GM19452 (cell line): Measurements from ENCODE around the gene ABCD1.
"Not testable (repeated sequence)": the region's sequence is repeated elsewhere in the genome, so short reads cannot be mapped to it uniquely, and the experiment has no call there.

Experiments
- ATAC-seq: cut with Tn5 transposase; IDR thresholded peaks from one replicate; pipeline ENCODE4 v1.9.1; 2021; ENCODE audit not compliant: unreplicated experiment

ABCD1 gene

DNA sequence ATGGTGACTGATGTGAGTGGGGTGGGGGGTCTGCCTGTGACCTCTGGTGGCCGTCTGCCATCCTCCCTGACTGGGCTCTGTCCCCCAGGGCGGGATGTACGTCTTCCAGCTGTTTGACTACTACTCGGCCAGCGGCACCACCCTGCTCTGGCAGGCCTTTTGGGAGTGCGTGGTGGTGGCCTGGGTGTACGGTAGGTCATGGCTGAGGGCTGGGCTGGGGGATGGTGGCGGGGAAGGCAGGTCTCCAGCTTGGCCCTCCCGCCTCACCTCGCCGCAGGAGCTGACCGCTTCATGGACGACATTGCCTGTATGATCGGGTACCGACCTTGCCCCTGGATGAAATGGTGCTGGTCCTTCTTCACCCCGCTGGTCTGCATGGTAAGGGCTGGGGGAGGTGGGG, 30.4 kb upstream of the ABCD1 start:
- ATAC-seq = not testable (repeated sequence)

DNA sequence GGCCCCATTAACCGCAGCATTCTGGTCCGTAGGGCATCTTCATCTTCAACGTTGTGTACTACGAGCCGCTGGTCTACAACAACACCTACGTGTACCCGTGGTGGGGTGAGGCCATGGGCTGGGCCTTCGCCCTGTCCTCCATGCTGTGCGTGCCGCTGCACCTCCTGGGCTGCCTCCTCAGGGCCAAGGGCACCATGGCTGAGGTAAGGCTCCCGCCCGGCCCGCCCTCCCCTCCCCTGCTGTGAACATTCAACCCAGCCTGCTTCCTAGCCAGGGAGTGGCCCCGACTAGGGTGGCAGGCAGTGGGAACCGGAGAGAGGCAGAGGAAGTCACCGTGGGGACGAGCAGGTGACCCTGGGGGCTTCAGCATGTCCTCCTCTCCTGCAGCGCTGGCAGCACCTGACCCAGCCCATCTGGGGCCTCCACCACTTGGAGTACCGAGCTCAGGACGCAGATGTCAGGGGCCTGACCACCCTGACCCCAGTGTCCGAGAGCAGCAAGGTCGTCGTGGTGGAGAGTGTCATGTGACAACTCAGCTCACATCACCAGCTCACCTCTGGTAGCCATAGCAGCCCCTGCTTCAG, 29.9 kb upstream of the ABCD1 start:
- no peak for ATAC-seq

GRCh38 chrX:153696100-153696499, 28.6 kb upstream of the ABCD1 start:
- ATAC-seq = no peak

- ATAC-seq = not testable (repeated sequence)
Measured at GRCh38 chrX:153696538-153696937, 28.1 kb upstream of the ABCD1 start.

GRCh38 chrX:153696986-153697722, 27.5 kb upstream of the ABCD1 start:
- ATAC-seq = not testable (repeated sequence)

DNA sequence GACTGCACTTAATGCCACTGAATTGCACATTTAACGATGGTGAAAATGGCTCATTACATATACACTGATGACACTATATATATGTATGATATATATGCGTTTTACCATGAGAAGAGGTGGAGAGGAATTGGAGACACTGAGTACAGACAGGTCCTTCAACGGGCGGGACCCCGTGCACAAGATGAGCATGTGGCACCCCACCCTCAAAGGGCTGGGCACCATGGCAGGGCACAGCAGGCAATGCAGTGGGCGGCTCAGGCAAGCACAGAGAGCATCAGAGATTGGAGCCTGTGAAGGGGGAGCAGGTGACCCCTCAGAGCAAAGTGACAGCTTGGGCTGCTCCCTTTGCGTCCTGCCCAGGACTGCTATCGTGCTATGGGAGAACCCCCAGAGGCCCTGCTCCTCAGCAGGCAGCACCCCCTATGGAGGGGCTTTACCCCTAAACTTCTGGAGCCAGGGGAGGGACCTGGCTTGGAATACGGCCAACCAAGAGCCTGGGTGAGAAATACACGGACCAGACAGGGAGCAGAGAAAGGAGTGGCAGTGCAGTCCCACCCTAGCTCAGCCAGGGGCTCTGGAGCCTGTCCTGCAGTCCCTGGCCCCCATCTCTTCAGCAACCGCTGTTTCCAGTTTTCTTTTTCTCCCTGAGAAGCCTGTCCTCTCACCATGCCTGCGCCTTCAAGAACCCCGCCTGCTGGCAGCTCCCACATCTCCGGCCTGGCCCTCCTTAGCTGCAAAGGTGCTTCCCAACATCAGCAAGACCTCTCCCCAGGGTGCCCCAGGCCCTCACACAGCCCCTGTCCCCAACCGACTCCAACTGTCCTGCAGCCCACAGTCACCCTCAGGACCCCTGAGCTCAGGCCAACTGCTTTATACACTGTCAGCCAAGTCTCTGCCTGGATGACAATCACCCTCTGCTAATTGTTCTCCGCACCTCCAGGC, 26.5 kb upstream of the ABCD1 start:
- no peak for ATAC-seq

DNA sequence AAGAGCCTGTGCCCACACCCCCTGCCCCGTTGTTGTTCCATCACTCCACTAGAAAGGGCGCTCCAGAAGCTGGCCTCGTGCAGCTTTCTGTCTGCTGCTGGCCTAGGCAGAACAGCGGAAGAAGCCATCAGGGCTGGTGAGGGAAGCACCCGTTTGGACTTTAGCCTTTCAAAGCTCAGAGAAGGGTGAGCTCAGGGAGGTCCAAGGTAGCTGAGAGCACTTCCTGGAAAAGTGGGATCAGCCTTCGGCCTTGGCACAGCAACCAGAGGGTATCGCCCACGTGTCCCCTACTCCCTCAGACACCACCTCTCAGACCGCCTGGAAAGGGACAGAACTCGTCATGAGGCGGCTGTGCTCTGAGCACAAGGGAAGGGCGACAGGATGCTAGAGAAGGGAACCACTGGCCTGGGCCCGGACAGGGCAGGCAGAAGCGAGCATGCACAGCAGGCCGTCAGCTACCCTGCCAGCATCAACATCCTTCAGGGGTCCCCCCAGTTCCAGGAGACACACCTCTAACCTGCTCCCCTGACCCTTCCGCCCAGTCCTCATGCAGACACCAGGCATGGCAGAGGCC, 25.4 kb upstream of the ABCD1 start:
- ATAC-seq = not testable (repeated sequence)

DNA sequence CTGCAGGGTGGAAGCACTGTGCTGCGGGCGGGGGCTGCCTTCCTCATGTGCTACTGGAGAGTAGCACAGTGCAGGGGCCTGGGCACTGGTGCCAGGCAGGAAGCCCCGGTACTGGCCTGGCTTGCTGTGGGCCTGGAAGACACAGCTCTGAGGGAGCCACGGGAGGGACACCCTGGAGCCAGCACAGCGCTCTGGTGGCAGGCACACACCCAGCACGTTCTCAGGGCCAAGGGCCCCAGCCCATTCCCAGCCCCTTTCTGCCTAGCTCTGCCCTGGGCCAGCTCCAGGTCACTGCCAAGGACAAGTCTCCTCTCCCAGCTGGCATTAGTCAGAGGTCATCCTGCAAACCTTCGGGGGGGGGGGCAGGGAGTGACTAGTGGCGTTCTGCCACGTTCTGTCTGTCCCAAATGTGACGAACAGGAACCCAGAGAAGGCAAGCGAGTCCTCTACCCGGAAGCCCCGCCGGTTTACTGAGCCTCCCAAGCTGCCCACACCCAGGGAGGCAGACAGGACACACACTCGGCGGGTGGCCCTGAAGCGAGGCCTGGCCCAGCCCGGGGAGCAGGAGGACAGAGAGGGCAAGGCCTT, 24.8 kb upstream of the ABCD1 start:
- ATAC-seq = not testable (repeated sequence)

GRCh38 chrX:153700376-153700945, 24.2 kb upstream of the ABCD1 start:
- ATAC-seq = no peak

- no peak for ATAC-seq
Measured at GRCh38 chrX:153700967-153701366, 23.7 kb upstream of the ABCD1 start.

DNA sequence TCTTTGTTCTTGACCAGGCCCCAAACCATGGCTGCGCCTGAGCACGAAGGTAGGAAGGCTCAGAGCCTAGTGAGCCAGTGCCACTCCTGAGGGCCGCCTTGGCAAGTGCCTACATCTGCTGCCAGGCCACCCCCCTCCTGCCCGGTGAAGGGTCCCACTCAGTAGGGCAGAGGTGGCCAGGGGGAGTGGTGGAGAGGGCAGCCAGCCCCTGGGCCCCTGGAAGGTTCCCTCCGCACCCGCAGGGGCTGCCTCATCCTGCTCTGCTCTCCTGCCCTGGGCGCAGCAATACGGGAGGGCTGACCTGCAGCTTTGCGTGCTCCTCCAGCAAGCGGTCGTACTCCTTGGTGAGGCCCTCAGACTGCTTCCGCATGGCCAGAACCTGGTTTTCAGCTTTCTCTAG, 22.9 kb upstream of the ABCD1 start:
- no peak for ATAC-seq

DNA sequence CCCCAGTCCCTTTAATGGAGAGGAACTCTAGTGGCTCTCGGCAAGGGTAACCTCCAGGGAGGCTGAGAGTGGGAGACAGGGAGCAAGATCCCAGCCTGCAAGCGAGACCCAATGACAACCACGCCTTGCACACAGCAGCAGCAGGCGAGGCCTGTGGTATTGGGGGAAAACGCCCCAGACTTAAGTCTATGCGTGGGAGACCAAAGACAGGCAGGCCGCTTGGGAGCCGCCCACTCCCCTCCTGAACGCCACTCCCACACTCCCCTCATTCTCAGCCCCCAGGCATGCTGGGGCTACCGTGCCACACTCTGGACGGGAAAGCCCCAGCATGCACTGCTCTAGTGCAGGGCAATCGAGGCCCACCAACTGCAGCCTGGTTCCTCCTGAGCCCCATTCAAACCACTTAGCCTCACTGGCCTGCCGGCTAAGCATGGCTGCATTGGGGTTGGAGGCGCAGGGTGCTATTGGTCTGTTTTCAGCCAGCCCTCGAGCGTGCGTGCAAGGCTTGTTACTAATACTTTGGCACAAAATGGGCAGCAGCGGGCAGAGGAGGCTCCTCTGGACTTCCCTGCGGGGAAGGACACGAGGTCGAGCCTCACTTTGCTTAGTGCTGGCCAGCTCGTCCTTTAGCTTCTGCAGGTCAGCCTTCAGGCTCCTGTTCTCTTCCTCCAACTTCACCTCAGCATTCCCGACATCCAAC, 22.2 kb upstream of the ABCD1 start:
- no peak for ATAC-seq

- no peak for ATAC-seq
Measured at GRCh38 chrX:153703036-153703370, 21.7 kb upstream of the ABCD1 start.

GRCh38 chrX:153704021-153704526, 20.6 kb upstream of the ABCD1 start:
- ATAC-seq = no peak

- ATAC-seq = not testable (repeated sequence)
Measured at GRCh38 chrX:153704631-153705402, 19.8 kb upstream of the ABCD1 start.

DNA sequence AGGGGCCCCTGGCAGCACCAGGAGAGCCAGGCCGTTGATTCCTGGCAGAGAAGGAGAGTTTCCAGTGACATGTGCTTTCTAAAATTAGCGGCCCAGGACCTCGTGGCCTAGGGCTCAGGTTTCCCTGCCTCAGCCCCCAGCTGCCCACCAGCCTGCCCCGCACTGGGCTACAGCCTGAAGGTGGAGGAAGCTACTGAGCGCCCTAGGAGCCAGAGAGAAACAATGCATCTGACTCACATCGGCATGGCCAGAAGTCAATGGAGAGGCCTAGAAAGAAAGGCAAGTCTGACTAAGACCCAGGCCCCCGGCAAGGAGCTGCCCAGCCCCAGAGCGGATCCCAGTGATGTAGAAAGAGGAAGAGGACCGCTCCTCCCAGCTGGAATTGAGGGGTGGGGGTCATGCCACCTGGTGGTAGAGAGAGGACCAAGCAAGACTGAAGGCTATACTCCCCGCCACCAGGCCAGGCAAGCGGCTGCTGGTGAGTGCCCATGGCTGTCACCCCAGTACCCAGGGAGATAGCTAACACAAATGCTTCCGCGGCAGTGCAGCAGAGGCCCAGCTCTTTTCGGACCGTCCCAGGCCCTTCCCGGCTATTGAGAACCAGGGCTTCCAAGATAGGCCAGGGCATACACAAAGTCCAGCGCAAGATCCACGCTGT, 19.1 kb upstream of the ABCD1 start:
- ATAC-seq = not testable (repeated sequence)

- no peak for ATAC-seq
Measured at GRCh38 chrX:153706799-153707198, 17.9 kb upstream of the ABCD1 start.

GRCh38 chrX:153707406-153707805, 17.2 kb upstream of the ABCD1 start:
- ATAC-seq = no peak

- no peak for ATAC-seq
Measured at GRCh38 chrX:153708415-153708814, 16.2 kb upstream of the ABCD1 start.
